Stomach (tissue), 9 donors: Measurements from ENCODE around the gene FBLN7. TPM values are rescaled to one million over a fixed set of nuclear protein-coding genes. Genes with fewer than 3 reads are reported as not detected.

Experiments
- DNase-seq, 2 donors: peaks; one replicate each; pipeline versions ENCODE4 v3.0.0 to v3.0.0-alpha.2; 2013 to 2019
- H3K27ac ChIP-seq, 5 donors: fragments of 200-600 bp in 4 of 5; sonication (generic) in 4 of 5; one replicate each; pipeline ENCODE4 v1.5.1; 2013 to 2019; ENCODE audit warnings: mild to moderate bottlenecking in 1 of 5, moderate library complexity in 1 of 5
- H3K27me3 ChIP-seq, 3 donors: fragments of 200-600 bp; sonication (generic); one replicate each; pipeline ENCODE4 v1.5.1; 2017 to 2019; ENCODE audit warnings: mixed run types in 1 of 3
- H3K36me3 ChIP-seq, 4 donors: fragments of 200-600 bp; sonication (generic); 1 replicate in 3 of 4; 2 replicates in 1 of 4; pipeline ENCODE4 v1.5.1; 2016 to 2019
- H3K4me1 ChIP-seq, 4 donors: fragments of 200-600 bp; sonication (generic); one replicate each; pipeline ENCODE4 v1.5.1; 2016 to 2019
- H3K4me3 ChIP-seq, 4 donors: fragments of 200-600 bp; sonication (generic) in 3 of 4; one replicate each; pipeline ENCODE4 v1.5.1; 2016 to 2019; ENCODE audit warnings: mild to moderate bottlenecking in 1 of 4
- H3K9me3 ChIP-seq, 4 donors: fragments of 200-600 bp; sonication (generic); one replicate each; pipeline ENCODE4 v1.5.1; 2016 to 2019
- CTCF ChIP-seq, 7 experiments: fragments of 450-650 bp in 4 of 7; fragments of 200-600 bp in 3 of 7; sonication (generic) in 3 of 7; IDR thresholded peaks; one replicate each; pipeline ENCODE4 v1.5.1; 2016 to 2019; ENCODE audit warnings: antibody characterized with exemption in 7 of 7, control low read depth in 2 of 7, mild to moderate bottlenecking in 1 of 7
- EP300 ChIP-seq: sonication (generic); formaldehyde crosslinking; IDR thresholded peaks from one replicate; pipeline ENCODE4 v1.6.1; 2017; ENCODE audit warnings: antibody characterized with exemption
- POLR2A ChIP-seq, 4 donors: fragments of 450-650 bp; IDR thresholded peaks; one replicate each; pipeline ENCODE4 v1.6.1; 2016; ENCODE audit warnings: antibody characterized with exemption in 4 of 4, control low read depth in 2 of 4, mild to moderate bottlenecking in 1 of 4, moderate library complexity in 1 of 4
- POLR2AphosphoS5 ChIP-seq, 3 donors: sonication (generic); formaldehyde crosslinking; IDR thresholded peaks; one replicate each; pipeline ENCODE4 v1.6.1; 2016; ENCODE audit warnings: antibody characterized with exemption in 3 of 3
- WGBS, 5 donors: extraction: QIAGEN DNeasy Blood & Tissue Kit in 3 of 5; methylation state at CpG; one replicate each; pipeline versions ENCODE4 v1.1.5 to v1.1.7; 2013 to 2018; 5-methylcytosine and 5-hydroxymethylcytosine counted together
- intact Hi-C: fragments of 100-400 bp; cut with DNase I; formaldehyde crosslinking; loops from one replicate; pipeline ENCODE4 v1.15.1; 2023; ENCODE audit warnings: low total_unique reads
- polyA plus RNA-seq, 3 donors: library from polyadenylated mRNA; stranded (reverse); fragments of 200-250 nt; gene quantifications; one replicate each; pipeline ENCODE4 v1.2.3, GENCODE V29; 2013
- total RNA-seq, 5 donors: library from RNA; depleted of rRNA; stranded (reverse); fragments of >200 nt; gene quantifications; one replicate each; pipeline versions ENCODE4 v1.1.0 to v1.2.3, GENCODE V29; 2014 to 2016
- donor health status: healthy with polysubstance abuse.
- donor health status: Bipolar disorder and iron deficiency.
- donor health status: healthy.

FBLN7 gene
- total and polyA plus RNA-seq, 8 donors: 0.40 to 5.1 (median 2.0) TPM; not detected in 1

- Histone ChIP-seq H3K9me3 (no peaks in the 10 kb centered on the region), H3K27me3 (no peaks in the 10 kb centered on the region), H3K36me3 (no peaks in the 10 kb centered on the region), H3K27ac (no peak overlapping the region), H3K4me1 (no peaks in the 10 kb centered on the region), H3K4me3 (no peak overlapping the region)
- no peak for TF ChIP-seq EP300
- TF ChIP-seq CTCF (IDR thresholded peaks at IDR 0.05): no peak
- no peak for TF ChIP-seq POLR2AphosphoS5 (IDR thresholded peaks at IDR 0.05)
- no peak for TF ChIP-seq POLR2A (IDR thresholded peaks at IDR 0.05)
- intact Hi-C loops: no loop called here
- no peak for DNase-seq
- 90 to 98% (median 98%) methylated on average over 3 of the region's 3 CpGs for WGBS, 5 donors
Observed at GRCh38 chr2:112189001-112189556, 50.9 kb downstream of the FBLN7 start.

GRCh38 chr2:112194028-112194427 lies 55.8 kb downstream of the FBLN7 start:
- Histone ChIP-seq H3K27ac (no peak overlapping the region), H3K4me1 (no peaks in the 10 kb centered on the region), H3K9me3 (no peaks in the 10 kb centered on the region), H3K4me3 (no peak overlapping the region), H3K36me3 (no peaks in the 10 kb centered on the region), H3K27me3 (no peaks in the 10 kb centered on the region)
- 80 to 98% (median 92%) methylated on average over 1 to 2 of the region's 2 CpGs for WGBS, 5 donors
- TF ChIP-seq EP300: no peak
- no peak for TF ChIP-seq POLR2A (IDR thresholded peaks at IDR 0.05)
- TF ChIP-seq CTCF (IDR thresholded peaks at IDR 0.05): no peak
- TF ChIP-seq POLR2AphosphoS5 (IDR thresholded peaks at IDR 0.05): no peak
- intact Hi-C loops: no loop called here
- DNase-seq: no peak

- Histone ChIP-seq H3K27ac (no peak overlapping the region), H3K27me3 (no peaks in the 10 kb centered on the region), H3K4me1 (no peaks in the 10 kb centered on the region), H3K36me3 (no peaks in the 10 kb centered on the region), H3K4me3 (no peak overlapping the region), H3K9me3 (no peaks in the 10 kb centered on the region)
- WGBS, 5 donors: 69 to 82% (median 72%) methylated on average over 4 of the region's 4 CpGs
- intact Hi-C loops: no loop called here
- no peak for TF ChIP-seq CTCF (IDR thresholded peaks at IDR 0.05)
- no peak for TF ChIP-seq POLR2AphosphoS5 (IDR thresholded peaks at IDR 0.05)
- no peak for TF ChIP-seq EP300
- no peak for TF ChIP-seq POLR2A (IDR thresholded peaks at IDR 0.05)
- no peak for DNase-seq
Observed at GRCh38 chr2:112194482-112194881, 56.3 kb downstream of the FBLN7 start.

- TF ChIP-seq POLR2AphosphoS5 (IDR thresholded peaks at IDR 0.05): no peak
- no peak overlapping the region for H3K27ac ChIP-seq
- no peaks in the 10 kb centered on the region for H3K9me3 ChIP-seq
- no peak overlapping the region for H3K4me3 ChIP-seq
- intact Hi-C loops: no loop called here
- no peaks in the 10 kb centered on the region for H3K4me1 ChIP-seq
- WGBS, 5 donors: 81 to 89% (median 84%) methylated on average over 8 of the region's 8 CpGs
- DNase-seq: no peak
- H3K27me3 ChIP-seq: no peaks in the 10 kb centered on the region
- H3K36me3 ChIP-seq: no peaks in the 10 kb centered on the region
Observed at GRCh38 chr2:112195167-112195766, 57.1 kb downstream of the FBLN7 start.

- DNase-seq: no peak
- no peaks in the 10 kb centered on the region for H3K36me3 ChIP-seq
- no peak for TF ChIP-seq EP300
- no peak for TF ChIP-seq POLR2AphosphoS5 (IDR thresholded peaks at IDR 0.05)
- intact Hi-C loops: no loop called here
- no peak overlapping the region for H3K4me3 ChIP-seq
- H3K27ac ChIP-seq: no peak overlapping the region
- H3K9me3 ChIP-seq: no peaks in the 10 kb centered on the region
- no peaks in the 10 kb centered on the region for H3K27me3 ChIP-seq
- H3K4me1 ChIP-seq: no peaks in the 10 kb centered on the region
Observed at GRCh38 chr2:112195950-112196349, 57.8 kb downstream of the FBLN7 start.
